ENCODE measurements around the gene STIM2. TPM values are rescaled to one million over a fixed set of nuclear protein-coding genes. Genes with fewer than 3 reads are reported as not detected.

The STIM2 gene
- total RNA-seq, 1 experiment from 2014 or later, result 37.8 TPM

GRCh38 chr4:26900765-26901164 lies 40.1 kb downstream of the STIM2 start:
- no peak for DNase-seq (ENCODE audit: low read depth)

- DNase-seq (ENCODE audit: low read depth), result no peak
Measured at GRCh38 chr4:26905172-26905571, 44.5 kb downstream of the STIM2 start.

- DNase-seq (ENCODE audit: low read depth), result no peak
Measured at GRCh38 chr4:26907731-26908599, 47.3 kb downstream of the STIM2 start.

- DNase-seq (ENCODE audit: low read depth), result no peak
Measured at GRCh38 chr4:26909369-26909768, 48.7 kb downstream of the STIM2 start.

GRCh38 chr4:26911254-26911653 lies 50.6 kb downstream of the STIM2 start:
- no peak for DNase-seq (ENCODE audit: low read depth)

GRCh38 chr4:26912069-26912468 lies 51.4 kb downstream of the STIM2 start:
- no peak for DNase-seq (ENCODE audit: low read depth)

GRCh38 chr4:26912810-26913209 lies 52.2 kb downstream of the STIM2 start:
- DNase-seq (ENCODE audit: low read depth), result peak; percentile 65

GRCh38 chr4:26916195-26916594 lies 55.6 kb downstream of the STIM2 start:
- peak; percentile 65 for DNase-seq (ENCODE audit: low read depth)

- DNase-seq (ENCODE audit: low read depth), result no peak
Measured at GRCh38 chr4:26930964-26931363, 70.3 kb downstream of the STIM2 start.

- DNase-seq (ENCODE audit: low read depth), result no peak
Measured at GRCh38 chr4:26931451-26931850, 70.8 kb downstream of the STIM2 start.

GRCh38 chr4:26931966-26932365 lies 71.3 kb downstream of the STIM2 start:
- no peak for DNase-seq (ENCODE audit: low read depth)

GRCh38 chr4:26935397-26935796 lies 74.8 kb downstream of the STIM2 start:
- DNase-seq (ENCODE audit: low read depth), result no peak

- DNase-seq (ENCODE audit: low read depth), result peak; percentile 35
Measured at GRCh38 chr4:26936284-26937065, 75.8 kb downstream of the STIM2 start.

- no peak for DNase-seq (ENCODE audit: low read depth)
Measured at GRCh38 chr4:26937139-26937538, 76.5 kb downstream of the STIM2 start.

GRCh38 chr4:26937567-26937966 lies 76.9 kb downstream of the STIM2 start:
- no peak for DNase-seq (ENCODE audit: low read depth)

GRCh38 chr4:26938516-26938915 lies 77.9 kb downstream of the STIM2 start:
- no peak for DNase-seq (ENCODE audit: low read depth)

GRCh38 chr4:26941951-26942350 lies 81.3 kb downstream of the STIM2 start:
- no peak for DNase-seq (ENCODE audit: low read depth)

- no peak for DNase-seq (ENCODE audit: low read depth)
Measured at GRCh38 chr4:26942871-26943270, 82.2 kb downstream of the STIM2 start.

GRCh38 chr4:26943391-26943790 lies 82.8 kb downstream of the STIM2 start:
- DNase-seq (ENCODE audit: low read depth), result no peak

GRCh38 chr4:26945794-26946193 lies 85.2 kb downstream of the STIM2 start:
- no peak for DNase-seq (ENCODE audit: low read depth)

- no peak for DNase-seq (ENCODE audit: low read depth)
Measured at GRCh38 chr4:26947318-26947717, 86.7 kb downstream of the STIM2 start.

- DNase-seq (ENCODE audit: low read depth), result no peak
Measured at GRCh38 chr4:26950446-26950845, 89.8 kb downstream of the STIM2 start.

- peak; percentile 68 for DNase-seq (ENCODE audit: low read depth)
Measured at GRCh38 chr4:26952891-26953290, 92.2 kb downstream of the STIM2 start.
